Renal cortex interstitium (tissue), 15 donors: ENCODE results near the gene CSNK1G3. TPM values are rescaled to one million over a fixed set of nuclear protein-coding genes. Genes with fewer than 3 reads are reported as not detected.
"Not testable (repeated sequence)": the region's sequence is repeated elsewhere in the genome, so short reads cannot be mapped to it uniquely, and the experiment has no call there.

ENCODE experiments used
- DNase-seq, 11 donors: peaks; one replicate each; pipeline ENCODE4 v3.0.0-alpha.2; 2013; ENCODE audit warnings: low read depth in 9 of 11, low spot score in 4 of 11; ENCODE audit errors: extremely low read depth in 1 of 11
- long read RNA-seq, 16 experiments: transcript quantifications; one replicate each; lab custom pipeline, GENCODE V29; 2026
- polyA plus RNA-seq, 3 donors: library from polyadenylated mRNA; unstranded; fragments of 120-200 nt; gene quantifications; one replicate each; pipeline ENCODE4 v1.2.1, GENCODE V29; 2013; ENCODE audit not compliant: insufficient read length in 3 of 3

CSNK1G3 gene
- 10 to 100 TPM; 35.6 to 45.4 (median 39.5) TPM for polyA plus RNA-seq
- long read RNA-seq, donor 1, partial matches to known transcripts = 0 of 2 reads
- long read RNA-seq, donor 1, other reads (novel, unspliced or antisense) = 0 of 2 reads
- long read RNA-seq, donor 2, partial matches to known transcripts = 5 of 7 reads
- long read RNA-seq, donor 2, other reads (novel, unspliced or antisense) = 0 of 7 reads
- long read RNA-seq, donor 3, partial matches to known transcripts = 0 of 4 reads
- long read RNA-seq, donor 3, other reads (novel, unspliced or antisense) = 0 of 4 reads
- long read RNA-seq, donor 4, partial matches to known transcripts = 0 of 1 reads
- long read RNA-seq, donor 4, other reads (novel, unspliced or antisense) = 0 of 1 reads
- long read RNA-seq, donor 5 = 0 reads
- long read RNA-seq, donor 6, full-length matches to known transcripts = 1 of 6 reads
- long read RNA-seq, donor 6, partial matches to known transcripts = 5 of 6 reads
- long read RNA-seq, donor 6, other reads (novel, unspliced or antisense) = 0 of 6 reads
- long read RNA-seq, donor 7 = 0 reads
- long read RNA-seq, donor 8 = 0 reads
- long read RNA-seq, donor 9, partial matches to known transcripts = 27 of 27 reads
- long read RNA-seq, donor 9, other reads (novel, unspliced or antisense) = 0 of 27 reads
- long read RNA-seq, donor 10, full-length matches to known transcripts = 3 of 31 reads
- long read RNA-seq, donor 10, partial matches to known transcripts = 28 of 31 reads
- long read RNA-seq, donor 10, other reads (novel, unspliced or antisense) = 0 of 31 reads
- long read RNA-seq, donor 11 = 0 reads
- long read RNA-seq, donor 12, full-length matches to known transcripts = 3 of 3 reads
- long read RNA-seq, donor 12, partial matches to known transcripts = 0 of 3 reads
- long read RNA-seq, donor 12, other reads (novel, unspliced or antisense) = 0 of 3 reads
- long read RNA-seq, donor 13 = 0 reads
- long read RNA-seq, donor 14, full-length matches to known transcripts = 2 of 8 reads
- long read RNA-seq, donor 14, partial matches to known transcripts = 6 of 8 reads
- long read RNA-seq, donor 14, other reads (novel, unspliced or antisense) = 0 of 8 reads
- long read RNA-seq, donor 15, full-length matches to known transcripts = 1 of 9 reads
- long read RNA-seq, donor 15, partial matches to known transcripts = 8 of 9 reads
- long read RNA-seq, donor 15, other reads (novel, unspliced or antisense) = 0 of 9 reads
- long read RNA-seq, donor 16, full-length matches to known transcripts = 6 of 30 reads
- long read RNA-seq, donor 16, partial matches to known transcripts = 19 of 30 reads
- long read RNA-seq, donor 16, other reads (novel, unspliced or antisense) = 5 of 30 reads

GRCh38 chr5:123511648-123512605 is at the start of gene CSNK1G3:
TSS of gene CSNK1G3 (plus strand) at chr5:123512177. CDS start at chr5:123545664, 33,487 bp downstream.
- peak; percentile 85 to 97 (median 93) for DNase-seq

GRCh38 chr5:123466839-123467238 is 45.1 kb upstream of the CSNK1G3 start:
- not testable (repeated sequence) for DNase-seq

- no peak for DNase-seq
Measured at GRCh38 chr5:123471385-123471784, 40.6 kb upstream of the CSNK1G3 start.

GRCh38 chr5:123472150-123472924 is 39.6 kb upstream of the CSNK1G3 start:
- DNase-seq = no peak

- no peak for DNase-seq
Measured at GRCh38 chr5:123474228-123474627, 37.7 kb upstream of the CSNK1G3 start.

GRCh38 chr5:123476731-123477130 is 35.2 kb upstream of the CSNK1G3 start:
- DNase-seq = no peak

GRCh38 chr5:123478546-123478945 is 33.4 kb upstream of the CSNK1G3 start:
- DNase-seq = no peak

GRCh38 chr5:123482258-123482657 is 29.7 kb upstream of the CSNK1G3 start:
- DNase-seq = no peak

- no peak for DNase-seq
Measured at GRCh38 chr5:123483446-123484077, 28.4 kb upstream of the CSNK1G3 start.

- no peak for DNase-seq
Measured at GRCh38 chr5:123485275-123485674, 26.7 kb upstream of the CSNK1G3 start.

- DNase-seq = no peak
Measured at GRCh38 chr5:123486951-123487655, 24.9 kb upstream of the CSNK1G3 start.

- no peak for DNase-seq
Measured at GRCh38 chr5:123490974-123491373, 21.0 kb upstream of the CSNK1G3 start.

- DNase-seq = not testable (repeated sequence)
Measured at GRCh38 chr5:123495211-123495610, 16.8 kb upstream of the CSNK1G3 start.

- DNase-seq = no peak
Measured at GRCh38 chr5:123496892-123497291, 15.1 kb upstream of the CSNK1G3 start.

GRCh38 chr5:123500471-123500870 is 11.5 kb upstream of the CSNK1G3 start:
- no peak for DNase-seq

- no peak for DNase-seq
Measured at GRCh38 chr5:123502120-123502519, 9.9 kb upstream of the CSNK1G3 start.
